ENCODE data around the gene GFY. TPM values are rescaled to one million over a fixed set of nuclear protein-coding genes. Genes with fewer than 3 reads are reported as not detected.

The GFY gene
- total and polyA plus RNA-seq, 2 donors (not counting 1 experiment from before 2014, with no cell fraction given): not detected

- WGBS (ENCODE audit: insufficient coverage): 41% methylated on average over 17 of the region's 19 CpGs
- H3K27ac Mint-ChIP-seq: peak overlapping the region; percentile 64
- DNase-seq: no peak
Measured at GRCh38 chr19:49440439-49441209, 15.4 kb downstream of the GFY start.

More at GRCh38 chr19:49440439-49441209, 15.4 kb downstream of the GFY start:
- peaks cover 28 to 42% of the 10 kb centered on the region in 2 donors for H3K4me1 ChIP-seq (ENCODE audit: control insufficient read depth in 2 of 2, insufficient read depth in 2 of 2, low read length in 2 of 2)
- Mint-ChIP-seq H3K9me3 (ENCODE audit: insufficient read depth) (no peaks in the 10 kb centered on the region), H3K27me3 (peaks cover 64% of the 10 kb centered on the region), H3K4me1 (peaks cover 46% of the 10 kb centered on the region), H3K4me3 (peak overlapping the region; percentile 37)
- H3K79me2 ChIP-seq (ENCODE audit: control insufficient read depth, insufficient read depth, low read length): no peaks in the 10 kb centered on the region
- intact Hi-C loops (cut with micrococcal nuclease): no loop called here
- peaks cover 2 to 67% (median 55%) of the 10 kb centered on the region in 4 experiments for H3K27me3 ChIP-seq (replicated peaks in 1 of 4; ENCODE audit: control extremely low read depth in 1 of 4, control insufficient read depth in 3 of 4, insufficient read depth in 4 of 4, low read length in 3 of 4)
- no peak overlapping the region for H3K4me3 ChIP-seq (ENCODE audit: control extremely low read depth in 1 of 5, extremely low read depth in 1 of 5, insufficient read depth in 1 of 5, low read depth in 2 of 5, low read length in 4 of 5)
- TF ChIP-seq, protein P1, sequence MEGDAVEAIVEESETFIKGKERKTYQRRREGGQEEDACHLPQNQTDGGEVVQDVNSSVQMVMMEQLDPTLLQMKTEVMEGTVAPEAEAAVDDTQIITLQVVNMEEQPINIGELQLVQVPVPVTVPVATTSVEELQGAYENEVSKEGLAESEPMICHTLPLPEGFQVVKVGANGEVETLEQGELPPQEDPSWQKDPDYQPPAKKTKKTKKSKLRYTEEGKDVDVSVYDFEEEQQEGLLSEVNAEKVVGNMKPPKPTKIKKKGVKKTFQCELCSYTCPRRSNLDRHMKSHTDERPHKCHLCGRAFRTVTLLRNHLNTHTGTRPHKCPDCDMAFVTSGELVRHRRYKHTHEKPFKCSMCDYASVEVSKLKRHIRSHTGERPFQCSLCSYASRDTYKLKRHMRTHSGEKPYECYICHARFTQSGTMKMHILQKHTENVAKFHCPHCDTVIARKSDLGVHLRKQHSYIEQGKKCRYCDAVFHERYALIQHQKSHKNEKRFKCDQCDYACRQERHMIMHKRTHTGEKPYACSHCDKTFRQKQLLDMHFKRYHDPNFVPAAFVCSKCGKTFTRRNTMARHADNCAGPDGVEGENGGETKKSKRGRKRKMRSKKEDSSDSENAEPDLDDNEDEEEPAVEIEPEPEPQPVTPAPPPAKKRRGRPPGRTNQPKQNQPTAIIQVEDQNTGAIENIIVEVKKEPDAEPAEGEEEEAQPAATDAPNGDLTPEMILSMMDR (IDR thresholded peaks at IDR 0.05): no peak
- no peak for TF ChIP-seq EZH2 (IDR thresholded peaks at IDR 0.05; ENCODE audit: borderline replicate concordance, insufficient read depth, low read depth, low read length, poor library complexity, severe bottlenecking)
- no peaks in the 10 kb centered on the region for H3K36me3 ChIP-seq (replicated peaks in 1 of 2; ENCODE audit: control extremely low read depth in 1 of 2, control insufficient read depth in 1 of 2, extremely low read depth in 1 of 2, insufficient read depth in 2 of 2, low read length in 1 of 2)
- ChIA-PET POLR2A (no interaction called here), CTCF (interaction anchor here (0.9 to 1.6 kb wide), 3 partner anchors 11 to 139 kb away, joined by 3 to 4 read pairs (median 4); no protein-coding TSS in a partner anchor)
- H3K9me3 ChIP-seq (ENCODE audit: control extremely low read depth in 1 of 3, control insufficient read depth in 2 of 3, insufficient read depth in 1 of 3, low read length in 2 of 3): peaks cover 0 to 29% (median 0%) of the 10 kb centered on the region in 3 donors
- peak overlapping the region; percentile 99 for H3K4me2 ChIP-seq (replicated peaks; ENCODE audit: low read depth, low read length, poor library complexity, severe bottlenecking)
- H3K9ac ChIP-seq (ENCODE audit: low read length): no peak overlapping the region
- no peak overlapping the region for H2AFZ ChIP-seq (ENCODE audit: insufficient read depth, low read depth, low read length, poor library complexity, severe bottlenecking)
- no peak overlapping the region for H3K27ac ChIP-seq (ENCODE audit: low read length in 2 of 2)
- H4K20me1 ChIP-seq (ENCODE audit: control insufficient read depth, insufficient read depth, low read length, poor library complexity, severe bottlenecking): no peaks in the 10 kb centered on the region
- ATAC-seq (ENCODE audit: low read depth): no peak

Measured in B cell (primary cell).